ENCODE measurements around the gene KLHL33.
"Not testable (repeated sequence)": the region's sequence is repeated elsewhere in the genome, so short reads cannot be mapped to it uniquely, and the experiment has no call there.

The KLHL33 gene

DNA sequence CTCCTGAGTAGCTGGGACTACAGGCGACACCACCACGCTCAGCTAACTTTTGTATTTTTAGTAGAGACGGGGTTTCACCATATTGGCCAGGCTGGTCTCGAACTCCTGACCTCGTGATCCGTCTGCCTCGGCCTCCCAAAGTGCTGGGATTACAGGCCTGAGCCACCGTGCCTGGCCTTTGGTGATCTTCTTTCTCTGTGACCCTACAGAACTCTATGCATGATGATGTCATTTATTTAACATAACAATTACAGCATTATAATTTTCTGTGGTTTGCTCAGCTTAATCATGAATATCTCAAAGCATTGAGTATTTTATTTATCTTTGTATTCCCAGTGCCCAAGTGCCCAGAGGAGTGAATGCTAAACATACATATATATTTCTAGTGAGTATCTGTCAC, 16.9 kb upstream of the KLHL33 start:
- not testable (repeated sequence) for DNase-seq

- DNase-seq: no peak
Observed at GRCh38 chr14:20446889-20447288, 10.9 kb upstream of the KLHL33 start.

DNA sequence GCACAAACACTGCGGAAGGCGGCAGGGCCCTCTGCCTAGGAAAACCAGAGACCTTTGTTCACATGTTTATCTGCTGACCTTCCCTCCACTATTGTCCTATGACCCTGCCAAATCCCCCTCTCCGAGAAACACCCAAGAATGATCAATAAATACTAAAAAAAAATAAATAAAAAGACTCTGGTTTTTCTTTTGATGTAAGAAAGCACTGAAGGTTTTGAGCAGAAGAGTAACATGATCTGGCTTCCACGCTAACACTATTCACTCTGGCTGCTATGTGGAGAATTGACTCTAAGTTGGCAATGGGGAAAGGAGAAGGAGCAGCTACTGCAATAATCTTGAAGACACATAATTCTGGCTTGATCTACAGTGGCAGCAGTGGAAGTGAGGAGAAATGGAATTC, 7.7 kb upstream of the KLHL33 start:
- not testable (repeated sequence) for DNase-seq

- DNase-seq: no peak
Observed at GRCh38 chr14:20441461-20441860, 5.5 kb upstream of the KLHL33 start.

GRCh38 chr14:20440882-20441281, 4.9 kb upstream of the KLHL33 start:
- peak; percentile 40 for DNase-seq

GRCh38 chr14:20440465-20440864, 4.5 kb upstream of the KLHL33 start:
- no peak for DNase-seq

- no peak for DNase-seq
Observed at GRCh38 chr14:20438664-20439063, 2.7 kb upstream of the KLHL33 start.

- no peak for DNase-seq
Observed at GRCh38 chr14:20436363-20436755, 393 bp upstream of the KLHL33 start.

DNA sequence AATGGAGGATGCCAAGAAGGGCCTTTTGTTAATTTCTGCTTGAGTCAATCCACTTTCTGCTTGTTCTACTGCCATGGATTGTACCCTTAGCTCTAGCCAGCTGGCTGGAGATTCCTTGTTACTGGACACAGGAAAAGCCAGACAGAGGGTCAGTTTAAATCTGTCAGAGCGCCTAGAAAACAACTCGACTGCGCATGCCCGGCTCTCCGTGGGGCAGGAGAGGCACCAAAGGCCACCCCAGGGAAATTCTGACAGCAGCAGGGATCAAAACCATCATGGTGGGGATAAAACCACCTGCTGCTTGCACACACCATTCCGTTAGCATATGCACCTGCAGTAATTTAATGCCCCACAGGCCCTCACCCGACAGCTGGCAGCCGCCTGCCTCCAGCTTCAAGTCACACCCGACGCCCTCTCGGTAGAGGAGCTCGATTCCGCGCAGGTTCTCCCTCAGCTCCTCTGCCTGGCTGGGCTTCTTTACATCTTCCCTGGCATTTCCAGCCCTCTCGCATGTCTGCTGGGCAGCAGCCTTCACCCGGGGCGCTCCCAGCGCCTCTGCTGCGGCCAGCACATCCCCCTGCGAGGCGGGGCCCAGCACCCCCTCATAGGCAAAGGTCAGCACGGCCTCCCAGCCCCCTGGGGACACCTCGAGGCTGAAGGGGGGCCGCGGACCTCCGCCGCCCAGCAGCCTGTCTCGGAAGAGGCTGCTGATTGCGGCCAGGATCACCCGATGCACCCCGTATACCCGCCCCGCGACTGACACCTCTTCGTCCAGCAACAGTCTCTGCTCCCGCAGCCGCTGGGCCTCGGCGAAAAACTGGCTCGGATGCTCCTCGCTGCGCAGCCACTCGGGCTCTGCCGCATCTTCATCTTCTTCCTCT, 1.0 kb downstream of the KLHL33 start:
- no peak for DNase-seq

GRCh38 chr14:20429801-20430669, 5.9 kb downstream of the KLHL33 start:
- DNase-seq: no peak

DNA sequence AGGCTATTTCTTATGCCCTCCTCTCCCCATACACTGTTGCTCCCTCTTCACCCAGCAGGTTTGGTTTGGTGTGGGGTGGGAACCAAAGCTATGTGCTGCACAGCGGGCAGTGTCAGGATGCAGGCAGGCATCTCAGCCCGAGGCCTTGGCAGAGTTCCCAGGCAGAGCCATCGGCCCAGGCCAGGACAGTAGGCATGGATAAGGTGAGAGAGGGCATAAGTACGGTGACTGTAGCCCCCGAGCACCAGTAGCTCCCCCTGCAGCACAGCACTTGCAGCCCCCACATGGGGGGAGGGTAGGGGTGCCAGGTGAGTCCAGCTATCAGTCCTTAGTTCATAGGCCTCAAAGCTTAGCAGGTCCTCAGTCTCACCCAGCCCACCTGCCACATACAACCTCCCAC, 7.2 kb downstream of the KLHL33 start:
- DNase-seq: no peak

- DNase-seq: no peak
Observed at GRCh38 chr14:20428010-20428365, 8.0 kb downstream of the KLHL33 start.

DNA sequence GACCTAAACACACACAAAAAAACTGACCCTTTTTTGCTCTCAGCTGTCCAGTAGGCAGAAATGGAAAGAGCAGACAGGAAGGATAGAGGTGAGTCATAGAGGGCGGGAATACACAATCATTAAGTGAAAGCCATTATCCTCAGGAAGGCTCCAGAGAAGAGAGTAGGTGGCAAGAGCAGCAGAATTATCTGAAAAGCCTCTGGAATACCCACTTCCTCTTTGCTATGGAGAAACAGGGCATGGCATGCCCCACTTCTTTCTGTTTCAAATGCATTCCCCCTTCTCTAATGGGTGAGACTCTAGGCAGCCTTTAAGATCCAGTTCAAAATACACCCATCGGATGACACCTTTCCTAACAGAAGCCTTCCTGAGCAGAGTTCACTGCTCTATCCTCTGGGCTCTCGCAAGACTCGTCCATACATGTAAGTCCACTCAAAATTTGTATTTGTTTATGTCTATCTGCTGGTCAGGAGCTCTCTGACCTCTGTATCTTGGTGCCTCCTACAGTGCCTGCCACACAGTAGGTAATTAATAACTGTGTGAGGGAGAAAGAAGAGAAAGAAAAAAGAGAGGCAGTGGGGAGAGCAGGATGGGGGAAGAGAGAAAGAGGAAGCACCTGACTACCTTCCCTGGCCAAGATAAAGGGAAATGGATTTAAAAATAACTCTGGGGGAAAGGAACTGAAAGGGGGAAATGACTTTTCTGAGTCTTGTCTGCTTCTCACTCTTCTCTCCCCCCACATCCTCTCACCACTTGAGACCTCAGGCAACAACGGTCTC, 8.5 kb downstream of the KLHL33 start:
- peak; percentile 48 for DNase-seq

- no peak for DNase-seq
Observed at GRCh38 chr14:20424851-20425250, 11.1 kb downstream of the KLHL33 start.

- DNase-seq: no peak
Observed at GRCh38 chr14:20422886-20423285, 13.1 kb downstream of the KLHL33 start.

DNA sequence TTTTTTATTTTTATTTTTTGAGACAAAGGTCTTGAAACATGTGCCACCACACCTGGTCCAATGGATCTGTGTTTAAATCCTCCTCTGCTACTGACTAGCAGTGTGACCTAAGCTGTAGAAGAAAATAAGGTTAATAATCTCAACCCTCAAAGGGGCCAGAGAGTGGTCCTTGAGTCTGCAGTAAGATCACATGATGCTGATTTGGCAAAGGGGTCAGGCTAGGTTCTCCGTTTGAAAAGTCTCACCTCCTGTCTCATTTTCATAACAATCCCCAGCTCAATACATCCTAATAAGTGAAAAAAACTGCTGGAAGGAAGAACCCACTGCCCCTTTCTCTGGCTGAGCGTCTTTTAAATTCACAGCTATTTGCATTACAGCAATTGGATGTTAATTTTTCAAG, 14.7 kb downstream of the KLHL33 start:
- no peak for DNase-seq

DNA sequence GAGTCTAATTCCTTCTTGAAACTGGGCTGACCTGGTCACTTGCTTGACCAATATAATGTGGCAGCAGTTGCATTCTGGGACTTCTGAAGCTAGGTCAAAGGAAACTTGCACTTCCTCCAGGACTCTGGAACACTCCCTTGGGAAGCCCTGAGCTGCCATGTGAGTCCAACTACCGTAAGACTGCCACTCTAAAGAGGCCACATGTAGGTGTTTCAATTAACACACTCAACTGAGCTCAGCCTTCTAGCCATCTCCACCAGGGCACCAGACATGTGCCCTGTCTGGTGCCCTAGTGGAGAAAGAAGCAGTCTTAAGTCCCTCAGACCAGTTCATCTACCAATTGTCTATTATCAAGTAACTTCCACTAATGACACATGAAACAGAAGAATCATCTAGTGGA, 16.5 kb downstream of the KLHL33 start:
- no peak for DNase-seq

GRCh38 chr14:20418501-20418909, 17.5 kb downstream of the KLHL33 start:
- no peak for DNase-seq

- no peak for DNase-seq
Observed at GRCh38 chr14:20417250-20418186, 18.4 kb downstream of the KLHL33 start.

DNA sequence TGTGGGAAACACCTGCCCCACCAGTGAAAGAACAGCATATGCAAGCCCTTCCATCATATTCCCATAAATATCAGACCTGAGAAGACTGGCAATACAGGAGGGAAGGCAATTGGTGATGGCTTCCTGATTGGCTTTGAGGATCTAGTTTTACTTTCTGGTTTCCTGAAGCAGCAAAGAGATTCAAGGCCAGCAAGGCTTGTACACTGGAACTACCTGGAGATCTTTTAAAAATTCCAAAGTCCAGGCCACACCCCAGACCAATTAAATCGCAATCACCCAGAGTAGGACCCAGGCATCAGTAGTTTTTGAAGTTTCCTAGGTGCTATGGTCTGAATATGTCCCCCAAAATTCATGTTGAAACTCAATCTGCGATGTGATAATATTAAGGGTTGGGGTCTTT, 19.7 kb downstream of the KLHL33 start:
- no peak for DNase-seq

DNA sequence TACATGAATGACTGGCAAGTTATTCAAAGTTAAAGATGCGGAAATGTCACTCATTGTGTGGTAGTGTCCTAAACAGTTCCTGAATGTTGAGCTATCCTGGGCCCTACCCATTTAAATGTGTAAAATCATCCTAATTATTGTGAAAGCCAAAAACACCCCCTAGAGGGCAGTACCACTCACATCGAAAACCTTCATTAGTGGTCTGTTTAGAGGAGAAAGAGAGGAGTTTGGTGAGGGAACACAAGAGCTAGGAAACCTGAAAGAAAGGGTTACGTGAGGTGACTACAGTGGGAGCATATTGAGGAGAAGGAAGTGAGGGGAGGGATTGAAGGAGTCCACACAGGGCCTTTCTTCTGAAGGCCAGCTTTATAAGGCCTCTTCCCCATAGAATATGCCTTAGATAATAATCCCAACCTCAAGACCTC, 20.2 kb downstream of the KLHL33 start:
- peak; percentile 71 for DNase-seq

DNA sequence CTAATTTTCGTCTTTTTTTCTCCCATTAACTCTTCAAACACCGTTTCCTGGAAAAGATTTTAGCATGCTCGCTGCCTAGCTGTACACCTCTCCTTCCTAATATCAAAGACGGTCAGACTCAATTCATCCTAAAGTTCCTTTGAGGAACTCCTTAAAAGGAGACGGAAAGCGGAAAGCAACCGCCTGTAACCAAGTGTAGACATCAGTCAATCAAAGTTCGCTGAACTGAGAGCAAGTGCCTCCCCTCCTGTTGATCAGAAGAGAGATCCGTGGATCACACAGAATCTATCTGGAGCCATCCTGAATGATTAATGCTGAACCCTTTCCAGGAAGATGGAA, 22.3 kb downstream of the KLHL33 start:
- DNase-seq: peak; percentile 61
